IMR-90 (cell line): ENCODE data around the gene MAJIN. TPM values are rescaled to one million over a fixed set of nuclear protein-coding genes. Genes with fewer than 3 reads are reported as not detected.

Experiments
- ATAC-seq: fragments of 200-7000 bp; cut with Tn5 transposase; 2 replicates; pipeline ENCODE4 v1.9.1; 2020; ENCODE audit warnings: low read depth, mild to moderate bottlenecking, moderate library complexity
- BruUV-seq: library from RNA; stranded (reverse); fragments of 400-500 nt; replicated peaks from 2 replicates; lab custom pipeline; 2021; lab: Mats Ljungman, UMichigan
- CTCF ChIA-PET: fragments of 300-600 bp; formaldehyde crosslinking; extraction: SDS; loops from one replicate; lab custom pipeline; 2021; ENCODE audit warnings: antibody characterized with exemption; lab: Yijun Ruan, JAX
- POLR2A ChIA-PET: fragments of 300-600 bp; sonication (Branson Sonifier 250); formaldehyde crosslinking; loops from one replicate; lab custom pipeline; 2022; ENCODE audit warnings: antibody characterized with exemption; ENCODE audit not compliant: unreplicated experiment; lab: Charles Lee
- DNase-seq: peaks from one replicate; pipeline ENCODE4 v3.0.0; 2013
- H2AFZ ChIP-seq: replicated peaks from 2 replicates; pipeline ENCODE3; 2013; ENCODE audit warnings: low read length, mild to moderate bottlenecking; ENCODE audit not compliant: poor library complexity
- H2AK5ac ChIP-seq: 2 replicates; pipeline ENCODE4 v1.6.1; 2013; ENCODE audit warnings: low read depth, low read length, inconsistent platforms
- H2AK9ac ChIP-seq: replicated peaks from 2 replicates; pipeline ENCODE3; 2013; ENCODE audit warnings: mild to moderate bottlenecking, low read depth, low read length, moderate library complexity; ENCODE audit not compliant: poor library complexity
- H2BK120ac ChIP-seq: 2 replicates; pipeline ENCODE4 v1.6.1; 2013; ENCODE audit warnings: low read depth, low read length, inconsistent platforms
- H2BK15ac ChIP-seq: 3 replicates; pipeline ENCODE4 v1.6.1; 2013; ENCODE audit warnings: low read depth, low read length, inconsistent platforms
- H2BK20ac ChIP-seq: 2 replicates; pipeline ENCODE4 v1.6.1; 2013; ENCODE audit warnings: low read depth, mild to moderate bottlenecking, inconsistent platforms, low read length, moderate library complexity
- H2BK5ac ChIP-seq: 2 replicates; pipeline ENCODE4 v1.6.1; 2013; ENCODE audit warnings: mild to moderate bottlenecking, low read depth, low read length, inconsistent platforms; ENCODE audit not compliant: poor library complexity, severe bottlenecking
- H3K14ac ChIP-seq: replicated peaks from 2 replicates; pipeline ENCODE4 v1.6.1; 2013; ENCODE audit warnings: low read depth, low read length, inconsistent platforms
- H3K18ac ChIP-seq: 2 replicates; pipeline ENCODE4 v1.6.1; 2013; ENCODE audit warnings: low read depth, low read length, control low read depth
- H3K23ac ChIP-seq: 2 replicates; pipeline ENCODE4 v1.6.1; 2013; ENCODE audit warnings: low read depth, low read length, inconsistent platforms
- H3K27ac ChIP-seq: 2 replicates; pipeline ENCODE4 v1.5.1; 2013; ENCODE audit warnings: mild to moderate bottlenecking, control low read depth, low read length; ENCODE audit not compliant: insufficient read depth
- H3K27me3 ChIP-seq: 2 replicates; pipeline ENCODE4 v1.6.1; 2013; ENCODE audit warnings: low read length; ENCODE audit not compliant: control insufficient read depth, insufficient read depth
- H3K36me3 ChIP-seq: 2 replicates; pipeline ENCODE4 v1.6.1; 2013; ENCODE audit warnings: low read length, mixed read lengths; ENCODE audit not compliant: control insufficient read depth, insufficient read depth
- H3K4ac ChIP-seq: 2 replicates; pipeline ENCODE4 v1.6.1; 2013; ENCODE audit warnings: low read depth, low read length, inconsistent platforms
- H3K4me1 ChIP-seq: 2 replicates; pipeline ENCODE4 v1.6.1; 2013; ENCODE audit warnings: low read length, mixed read lengths; ENCODE audit not compliant: control insufficient read depth, insufficient read depth
- H3K4me2 ChIP-seq: 2 replicates; pipeline ENCODE4 v1.6.1; 2013; ENCODE audit warnings: low read depth, mild to moderate bottlenecking, control low read depth, low read length, moderate library complexity
- H3K4me3 ChIP-seq: 2 replicates; pipeline ENCODE4 v1.5.1; 2013; ENCODE audit warnings: low read depth, mild to moderate bottlenecking, control low read depth, low read length, moderate library complexity; ENCODE audit not compliant: insufficient read depth
- H3K56ac ChIP-seq: 2 replicates; pipeline ENCODE4 v1.6.1; 2013; ENCODE audit warnings: low read length, inconsistent platforms; ENCODE audit not compliant: insufficient read depth; ENCODE audit errors: extremely low read depth
- H3K79me1 ChIP-seq, 2 experiments: 2 replicates each; pipeline ENCODE4 v1.6.1; 2013; ENCODE audit warnings: low read length in 2 of 2, inconsistent platforms in 1 of 2, low read depth in 1 of 2
- H3K9ac ChIP-seq: 2 replicates; pipeline ENCODE4 v1.6.1; 2013; ENCODE audit warnings: low read depth, low read length, control low read depth
- H3K9me1 ChIP-seq: 2 replicates; pipeline ENCODE4 v1.6.1; 2013; ENCODE audit warnings: low read length, inconsistent platforms; ENCODE audit not compliant: insufficient read depth
- H3K9me3 ChIP-seq: 2 replicates; pipeline ENCODE4 v1.6.1; 2013; ENCODE audit warnings: low read length; ENCODE audit not compliant: control insufficient read depth, insufficient read depth
- H4K20me1 ChIP-seq: 2 replicates; pipeline ENCODE4 v1.6.1; 2013; ENCODE audit warnings: low read length, inconsistent platforms; ENCODE audit not compliant: insufficient read depth
- H4K5ac ChIP-seq: 2 replicates; pipeline ENCODE4 v1.6.1; 2013; ENCODE audit warnings: mild to moderate bottlenecking, low read depth, low read length, control low read depth
- H4K8ac ChIP-seq, 2 experiments: 2 replicates each; pipeline ENCODE4 v1.6.1; 2013; ENCODE audit warnings: low read depth in 2 of 2, low read length in 2 of 2, control low read depth in 1 of 2, inconsistent platforms in 1 of 2
- H4K91ac ChIP-seq: 2 replicates; pipeline ENCODE4 v1.6.1; 2013; ENCODE audit warnings: low read depth, low read length, inconsistent platforms; ENCODE audit not compliant: insufficient read depth
- BHLHE40 ChIP-seq: fragments of 150-350 bp; IDR thresholded peaks from 2 replicates; pipeline ENCODE4 v1.6.1; 2016; ENCODE audit warnings: mild to moderate bottlenecking, low read depth, low read length
- CEBPB ChIP-seq: IDR thresholded peaks from 2 replicates; pipeline ENCODE4 v1.6.1; 2012; ENCODE audit warnings: low read depth, low read length, improper control_type of control experiment
- CHD1 ChIP-seq: IDR thresholded peaks from 2 replicates; pipeline ENCODE4 v1.6.1; 2012; ENCODE audit warnings: low read depth, low read length, improper control_type of control experiment
- CTCF ChIP-seq: conservative IDR thresholded peaks from 2 replicates; pipeline ENCODE4 v1.5.1; 2012; ENCODE audit warnings: mild to moderate bottlenecking, low read depth, low read length, improper control_type of control experiment
- ELK1 ChIP-seq: fragments of 150-350 bp; IDR thresholded peaks from 2 replicates; pipeline ENCODE4 v1.6.1; 2016; ENCODE audit warnings: low read depth, mild to moderate bottlenecking, low read length, moderate library complexity, borderline replicate concordance
- FOS ChIP-seq: fragments of 150-350 bp; IDR thresholded peaks from 2 replicates; pipeline ENCODE4 v1.6.1; 2016; ENCODE audit warnings: low read depth, low read length
- MAFK ChIP-seq: IDR thresholded peaks from 2 replicates; pipeline ENCODE4 v1.6.1; 2012; ENCODE audit warnings: low read depth, low read length, improper control_type of control experiment
- MAZ ChIP-seq: IDR thresholded peaks from 2 replicates; pipeline ENCODE4 v1.6.1; 2012; ENCODE audit warnings: low read depth, mild to moderate bottlenecking, low read length, improper control_type of control experiment, moderate library complexity, borderline replicate concordance
- MXI1 ChIP-seq: IDR thresholded peaks from 2 replicates; pipeline ENCODE4 v1.6.1; 2012; ENCODE audit warnings: low read depth, mild to moderate bottlenecking, low read length, moderate library complexity, borderline replicate concordance
- NFE2L2 ChIP-seq: fragments of 150-350 bp; IDR thresholded peaks from 2 replicates; pipeline ENCODE4 v1.6.1; 2016; ENCODE audit warnings: low read depth, mild to moderate bottlenecking, low read length
- POLR2A ChIP-seq: IDR thresholded peaks from 2 replicates; pipeline ENCODE4 v1.6.1; 2012; ENCODE audit warnings: mild to moderate bottlenecking, low read depth, low read length
- RAD21 ChIP-seq: IDR thresholded peaks from 2 replicates; pipeline ENCODE4 v1.6.1; 2012; ENCODE audit warnings: low read length, improper control_type of control experiment
- RCOR1 ChIP-seq: IDR thresholded peaks from 2 replicates; pipeline ENCODE4 v1.6.1; 2012; ENCODE audit warnings: mild to moderate bottlenecking, low read length, improper control_type of control experiment; ENCODE audit not compliant: insufficient replicate concordance
- RFX5 ChIP-seq: IDR thresholded peaks from 2 replicates; pipeline ENCODE4 v1.8.0; 2012; ENCODE audit warnings: low read depth, mild to moderate bottlenecking, low read length, moderate library complexity
- SMC3 ChIP-seq: fragments of 150-350 bp; IDR thresholded peaks from 2 replicates; pipeline ENCODE4 v1.6.1; 2016; ENCODE audit warnings: low read depth, mild to moderate bottlenecking, antibody characterized with exemption, low read length, moderate library complexity
- USF2 ChIP-seq: fragments of 150-350 bp; IDR thresholded peaks from 2 replicates; pipeline ENCODE4 v1.6.1; 2017; ENCODE audit warnings: mild to moderate bottlenecking, antibody characterized with exemption, low read length, low read depth
- WGBS, 2 experiments: methylation state at CpG; one replicate each; pipeline versions ENCODE4 v1.1.5 to v1.1.7; 2013; ENCODE audit warnings: missing lambda C conversion rate in 2 of 2; ENCODE audit not compliant: insufficient read length in 1 of 2; ENCODE audit errors: extremely low coverage in 2 of 2; 5-methylcytosine and 5-hydroxymethylcytosine counted together
- dilution Hi-C: fragments of 300-500 bp; cut with HindIII; formaldehyde crosslinking; loops from one replicate; pipeline ENCODE4 v1.14.3; 2018; ENCODE audit warnings: low sequenced_read_pairs; ENCODE audit not compliant: unreplicated experiment
- in situ Hi-C: fragments of 300-500 bp; cut with MboI; formaldehyde crosslinking; loops from 3 replicates; pipeline ENCODE4 v1.14.3; 2019; ENCODE audit warnings: low sequenced_read_pairs, inconsistent platforms, mixed read lengths
- intact Hi-C: fragments of 100-400 bp; cut with micrococcal nuclease; formaldehyde crosslinking; loops from 2 replicates; pipeline ENCODE4 v1.10.0; 2022
- polyA plus RNA-seq, 3 experiments: library from polyadenylated mRNA; depleted of rRNA; stranded (reverse); fragments of >200 nt; gene quantifications; 2 replicates each; pipeline ENCODE4 v1.2.3, GENCODE V29; 2012; ENCODE audit warnings: low replicate concordance in 1 of 3
- total RNA-seq: library from RNA; depleted of rRNA; stranded (reverse); fragments of >200 nt; gene quantifications from 2 replicates; pipeline ENCODE4 v1.2.3, GENCODE V29; 2012

The MAJIN gene
- total and polyA plus RNA-seq, 2 of the 4 experiments (the other 2 are of a cell fraction), result not detected

- no peaks in the 10 kb centered on the region for H3K4me1 ChIP-seq
- WGBS, 2 experiments, result 26% methylated on average over 3 of the region's 5 CpGs; no CpG with 5 or more reads in 1 of the 2 experiments
- no peak overlapping the region for H3K27ac ChIP-seq
- no peaks in the 10 kb centered on the region for H3K79me1 ChIP-seq
- H3K23ac ChIP-seq, result no peak overlapping the region
- no peak overlapping the region for H3K4me2 ChIP-seq
- ATAC-seq (no peak; the same call in 1 of the 2 replicates), DNase-seq (no peak)
- no peak overlapping the region for H2AK9ac ChIP-seq
- H2BK5ac ChIP-seq, result no peak overlapping the region
- H3K18ac ChIP-seq, result no peak overlapping the region
- no peaks in the 10 kb centered on the region for H3K9me3 ChIP-seq
- TF ChIP-seq USF2, result no peak
- no peak for TF ChIP-seq MAZ
- no peak for TF ChIP-seq POLR2A
- no peak for TF ChIP-seq CEBPB
- TF ChIP-seq MXI1, result no peak
- TF ChIP-seq BHLHE40, result no peak
- TF ChIP-seq FOS, result no peak
- no peak for TF ChIP-seq MAFK
- TF ChIP-seq NFE2L2, result no peak
- TF ChIP-seq CHD1, result no peak
- TF ChIP-seq RAD21, result no peak
- TF ChIP-seq ELK1, result no peak
- no peak for TF ChIP-seq CTCF
- TF ChIP-seq RCOR1, result no peak
- TF ChIP-seq SMC3, result no peak
- no peak for TF ChIP-seq RFX5
- H3K9ac ChIP-seq, result no peak overlapping the region
- H2AFZ ChIP-seq, result no peak overlapping the region
- no peaks in the 10 kb centered on the region for H3K36me3 ChIP-seq
- H3K9me1 ChIP-seq, result no peaks in the 10 kb centered on the region
- no peak overlapping the region for H2BK15ac ChIP-seq
- H2BK120ac ChIP-seq, result no peak overlapping the region
- no peaks in the 10 kb centered on the region for H4K20me1 ChIP-seq
- no peak overlapping the region for H2BK20ac ChIP-seq
- H4K8ac ChIP-seq, result no peak overlapping the region
- no peak overlapping the region for H3K14ac ChIP-seq
- no peak overlapping the region for H3K4me3 ChIP-seq
- peaks cover 33% of the 10 kb centered on the region for H3K27me3 ChIP-seq
- no peak overlapping the region for H4K5ac ChIP-seq
- BruUV-seq, result no TSS peak
- intact Hi-C loops (loop anchor here (5.0 kb wide), 1 partner anchor 40 kb away; no protein-coding TSS in a partner anchor), in situ Hi-C loops (no loop called here), dilution Hi-C loops (no loop called here)
- CTCF ChIA-PET, result no interaction called here
- H3K4ac ChIP-seq, result no peak overlapping the region
- H3K56ac ChIP-seq, result no peak overlapping the region
- H2AK5ac ChIP-seq, result no peak overlapping the region
- POLR2A ChIA-PET, result no interaction called here
- H4K91ac ChIP-seq, result no peak overlapping the region
Observed at GRCh38 chr11:64947208-64947814, 24.6 kb downstream of the MAJIN start.
